ENCODE results near the gene TACR1.
"Not testable (repeated sequence)": the region's sequence is repeated elsewhere in the genome, so short reads cannot be mapped to it uniquely, and the experiment has no call there.

The TACR1 gene

GRCh38 chr2:75221862-75222261, 22.5 kb upstream of the TACR1 start:
- FAIRE-seq, result no peak
- DNase-seq (ENCODE audit: insufficient read length), result no peak
- TF ChIP-seq TAF1 (IDR thresholded peaks at IDR 0.05; ENCODE audit: borderline replicate concordance, low read depth, low read length), result no peak
- no peak for TF ChIP-seq POLR2AphosphoS5 (IDR thresholded peaks at IDR 0.05; ENCODE audit: low read depth, low read length)
- TF ChIP-seq POLR2A (IDR thresholded peaks at IDR 0.05; ENCODE audit: low read depth, low read length), result no peak

- not testable (repeated sequence) for DNase-seq (ENCODE audit: insufficient read length); FAIRE-seq
Measured at GRCh38 chr2:75219213-75219612, 19.9 kb upstream of the TACR1 start.

- no peak for DNase-seq (ENCODE audit: insufficient read length)
- TF ChIP-seq TAF1 (IDR thresholded peaks at IDR 0.05; ENCODE audit: borderline replicate concordance, low read depth, low read length), result no peak
- no peak for TF ChIP-seq POLR2AphosphoS5 (IDR thresholded peaks at IDR 0.05; ENCODE audit: low read depth, low read length)
- TF ChIP-seq POLR2A (IDR thresholded peaks at IDR 0.05; ENCODE audit: low read depth, low read length), result no peak
- no peak for FAIRE-seq
Measured at GRCh38 chr2:75211266-75211770, 12.0 kb upstream of the TACR1 start.

GRCh38 chr2:75210409-75210808, 11.1 kb upstream of the TACR1 start:
- no peak for TF ChIP-seq POLR2A (IDR thresholded peaks at IDR 0.05; ENCODE audit: low read depth, low read length)
- no peak for TF ChIP-seq TAF1 (IDR thresholded peaks at IDR 0.05; ENCODE audit: borderline replicate concordance, low read depth, low read length)
- no peak for TF ChIP-seq POLR2AphosphoS5 (IDR thresholded peaks at IDR 0.05; ENCODE audit: low read depth, low read length)
- DNase-seq (ENCODE audit: insufficient read length) (no peak), FAIRE-seq (no peak)

GRCh38 chr2:75208738-75209137, 9.4 kb upstream of the TACR1 start:
- no peak for FAIRE-seq
- TF ChIP-seq POLR2AphosphoS5 (IDR thresholded peaks at IDR 0.05; ENCODE audit: low read depth, low read length) (no peak), TAF1 (IDR thresholded peaks at IDR 0.05; ENCODE audit: borderline replicate concordance, low read depth, low read length) (no peak), POLR2A (IDR thresholded peaks at IDR 0.05; ENCODE audit: low read depth, low read length) (no peak)
- no peak for DNase-seq (ENCODE audit: insufficient read length)

GRCh38 chr2:75204833-75205232, 5.5 kb upstream of the TACR1 start:
- FAIRE-seq, result peak; percentile 9
- TF ChIP-seq TAF1 (IDR thresholded peaks at IDR 0.05; ENCODE audit: borderline replicate concordance, low read depth, low read length) (no peak), POLR2A (IDR thresholded peaks at IDR 0.05; ENCODE audit: low read depth, low read length) (no peak), POLR2AphosphoS5 (IDR thresholded peaks at IDR 0.05; ENCODE audit: low read depth, low read length) (no peak)
- DNase-seq (ENCODE audit: insufficient read length), result no peak

- no peak for FAIRE-seq
- DNase-seq (ENCODE audit: insufficient read length), result no peak
- TF ChIP-seq POLR2A (IDR thresholded peaks at IDR 0.05; ENCODE audit: low read depth, low read length) (no peak), POLR2AphosphoS5 (IDR thresholded peaks at IDR 0.05; ENCODE audit: low read depth, low read length) (no peak), TAF1 (IDR thresholded peaks at IDR 0.05; ENCODE audit: borderline replicate concordance, low read depth, low read length) (no peak)
Measured at GRCh38 chr2:75202359-75202758, 3.0 kb upstream of the TACR1 start.

- FAIRE-seq (no peak), DNase-seq (ENCODE audit: insufficient read length) (no peak)
- TF ChIP-seq POLR2AphosphoS5 (IDR thresholded peaks at IDR 0.05; ENCODE audit: low read depth, low read length) (no peak), POLR2A (IDR thresholded peaks at IDR 0.05; ENCODE audit: low read depth, low read length) (no peak), TAF1 (IDR thresholded peaks at IDR 0.05; ENCODE audit: borderline replicate concordance, low read depth, low read length) (no peak)
Measured at GRCh38 chr2:75200140-75201096, 1.1 kb upstream of the TACR1 start.

- DNase-seq (ENCODE audit: insufficient read length) (no peak), FAIRE-seq (no peak)
- TF ChIP-seq POLR2A (IDR thresholded peaks at IDR 0.05; ENCODE audit: low read depth, low read length), result no peak
- TF ChIP-seq POLR2AphosphoS5 (IDR thresholded peaks at IDR 0.05; ENCODE audit: low read depth, low read length), result no peak
- no peak for TF ChIP-seq TAF1 (IDR thresholded peaks at IDR 0.05; ENCODE audit: borderline replicate concordance, low read depth, low read length)
Measured at GRCh38 chr2:75195076-75195691, 4.1 kb downstream of the TACR1 start.

GRCh38 chr2:75194184-75194868, 5.0 kb downstream of the TACR1 start:
- DNase-seq (ENCODE audit: insufficient read length) (no peak), FAIRE-seq (no peak)
- TF ChIP-seq POLR2A (IDR thresholded peaks at IDR 0.05; ENCODE audit: low read depth, low read length) (no peak), POLR2AphosphoS5 (IDR thresholded peaks at IDR 0.05; ENCODE audit: low read depth, low read length) (no peak), TAF1 (IDR thresholded peaks at IDR 0.05; ENCODE audit: borderline replicate concordance, low read depth, low read length) (no peak)

- no peak for TF ChIP-seq POLR2A (IDR thresholded peaks at IDR 0.05; ENCODE audit: low read depth, low read length)
- no peak for TF ChIP-seq TAF1 (IDR thresholded peaks at IDR 0.05; ENCODE audit: borderline replicate concordance, low read depth, low read length)
- no peak for TF ChIP-seq POLR2AphosphoS5 (IDR thresholded peaks at IDR 0.05; ENCODE audit: low read depth, low read length)
- DNase-seq (ENCODE audit: insufficient read length) (no peak), FAIRE-seq (no peak)
Measured at GRCh38 chr2:75192496-75192895, 6.8 kb downstream of the TACR1 start.
